A673 (cell line): ENCODE results near the gene ACP4. TPM values are rescaled to one million over a fixed set of nuclear protein-coding genes. Genes with fewer than 3 reads are reported as not detected.

Experiments
- BruUV-seq: library from RNA; stranded (reverse); fragments of 400-500 nt; replicated peaks from 2 replicates; lab custom pipeline; 2021; lab: Mats Ljungman, UMichigan
- CTCF ChIA-PET: fragments of 300-600 bp; sonication (Branson Sonifier 250); formaldehyde crosslinking; loops from one replicate; lab custom pipeline; 2022; ENCODE audit warnings: antibody characterized with exemption; lab: Charles Lee
- POLR2A ChIA-PET: fragments of 300-600 bp; sonication (Branson Sonifier 250); formaldehyde crosslinking; loops from one replicate; lab custom pipeline; 2022; ENCODE audit warnings: antibody characterized with exemption; ENCODE audit not compliant: low non-redundant PET; lab: Charles Lee
- DNase-seq: peaks from one replicate; pipeline ENCODE4 v3.0.0-alpha.2; 2015; ENCODE audit warnings: low spot score
- H3K27ac ChIP-seq: fragments of 200-600 bp; sonication (generic); 2 replicates; pipeline ENCODE4 v1.5.1; 2016; ENCODE audit warnings: mixed run types, low read depth, mild to moderate bottlenecking, mixed read lengths, antibody characterized with exemption, low read length; ENCODE audit not compliant: poor library complexity, severe bottlenecking
- H3K27me3 ChIP-seq: fragments of 200-600 bp; sonication (generic); replicated peaks from 2 replicates; pipeline ENCODE4 v1.6.1; 2017; ENCODE audit warnings: mixed run types, low read depth, mild to moderate bottlenecking, mixed read lengths, antibody characterized with exemption, low read length; ENCODE audit not compliant: insufficient read depth, poor library complexity
- H3K36me3 ChIP-seq: fragments of 200-600 bp; sonication (generic); 2 replicates; pipeline ENCODE4 v1.6.1; 2016; ENCODE audit warnings: mixed run types, mild to moderate bottlenecking, mixed read lengths, antibody characterized with exemption, low read length; ENCODE audit not compliant: insufficient read depth, poor library complexity, severe bottlenecking
- H3K4me1 ChIP-seq: fragments of 200-600 bp; sonication (generic); 2 replicates; pipeline ENCODE4 v1.6.1; 2017; ENCODE audit warnings: mixed run types, mild to moderate bottlenecking, mixed read lengths, antibody characterized with exemption, low read length; ENCODE audit not compliant: insufficient read depth, poor library complexity, severe bottlenecking
- H3K4me3 ChIP-seq: fragments of 200-600 bp; sonication (generic); 2 replicates; pipeline ENCODE4 v1.5.1; 2016; ENCODE audit warnings: low read depth, mixed run types, mild to moderate bottlenecking, mixed read lengths, low read length; ENCODE audit not compliant: poor library complexity, severe bottlenecking
- H3K9me3 ChIP-seq: fragments of 200-600 bp; sonication (generic); 2 replicates; pipeline ENCODE4 v1.6.1; 2016; ENCODE audit warnings: mixed run types, low read depth, mild to moderate bottlenecking, mixed read lengths, antibody characterized with exemption, low read length; ENCODE audit not compliant: poor library complexity, severe bottlenecking
- EZH2 ChIP-seq: fragments of 200-600 bp; sonication (generic); IDR thresholded peaks from 2 replicates; pipeline ENCODE4 v1.6.1; 2017; ENCODE audit warnings: borderline replicate concordance, low read depth, mild to moderate bottlenecking, mixed read lengths, antibody characterized with exemption, low read length; ENCODE audit not compliant: poor library complexity, severe bottlenecking
- intact Hi-C: fragments of 100-400 bp; cut with micrococcal nuclease; formaldehyde crosslinking; loops from one replicate; pipeline ENCODE4 v1.10.0; 2022; ENCODE audit not compliant: unreplicated experiment
- total RNA-seq: library from RNA; stranded (reverse); gene quantifications from 2 replicates; pipeline ENCODE4 v1.2.3, GENCODE V29; 2021
- TF ChIP-seq, protein P1 (sequence below): fragments of 300-800, 200-600 bp; sonication (generic); conservative IDR thresholded peaks from 2 replicates; pipeline ENCODE4 v1.5.1; 2017; ENCODE audit warnings: low read depth, mild to moderate bottlenecking, antibody characterized with exemption, low read length, moderate library complexity, mixed read lengths

ACP4 gene
- total RNA-seq, 1 experiment from 2014 or later: not detected

DNA sequence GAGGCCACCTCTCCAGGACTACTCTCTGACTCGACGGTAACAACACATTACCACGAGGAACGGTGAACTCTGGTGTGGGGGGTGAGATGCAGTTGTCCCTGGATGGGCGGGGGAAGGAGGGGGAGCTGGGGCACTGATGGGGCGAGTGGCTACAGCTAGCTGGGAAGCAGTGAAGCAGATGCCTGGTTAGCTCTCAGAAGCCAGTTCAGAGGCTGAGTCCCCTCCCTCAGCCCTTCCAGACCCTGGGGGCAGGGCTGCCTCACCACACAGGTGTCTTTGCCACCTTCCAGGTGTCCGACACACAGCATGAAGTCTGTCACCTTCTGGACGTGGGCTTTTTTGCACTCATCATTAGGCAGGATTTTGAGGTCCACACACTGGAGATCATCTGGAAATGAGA lies 29.4 kb downstream of the ACP4 start:
- H3K36me3 ChIP-seq: no peaks in the 10 kb centered on the region
- H3K4me3 ChIP-seq: no peak overlapping the region
- no peak for DNase-seq
- CTCF ChIA-PET: no interaction called here
- intact Hi-C loops: no loop called here
- H3K9me3 ChIP-seq: no peaks in the 10 kb centered on the region
- TF ChIP-seq, protein P1, sequence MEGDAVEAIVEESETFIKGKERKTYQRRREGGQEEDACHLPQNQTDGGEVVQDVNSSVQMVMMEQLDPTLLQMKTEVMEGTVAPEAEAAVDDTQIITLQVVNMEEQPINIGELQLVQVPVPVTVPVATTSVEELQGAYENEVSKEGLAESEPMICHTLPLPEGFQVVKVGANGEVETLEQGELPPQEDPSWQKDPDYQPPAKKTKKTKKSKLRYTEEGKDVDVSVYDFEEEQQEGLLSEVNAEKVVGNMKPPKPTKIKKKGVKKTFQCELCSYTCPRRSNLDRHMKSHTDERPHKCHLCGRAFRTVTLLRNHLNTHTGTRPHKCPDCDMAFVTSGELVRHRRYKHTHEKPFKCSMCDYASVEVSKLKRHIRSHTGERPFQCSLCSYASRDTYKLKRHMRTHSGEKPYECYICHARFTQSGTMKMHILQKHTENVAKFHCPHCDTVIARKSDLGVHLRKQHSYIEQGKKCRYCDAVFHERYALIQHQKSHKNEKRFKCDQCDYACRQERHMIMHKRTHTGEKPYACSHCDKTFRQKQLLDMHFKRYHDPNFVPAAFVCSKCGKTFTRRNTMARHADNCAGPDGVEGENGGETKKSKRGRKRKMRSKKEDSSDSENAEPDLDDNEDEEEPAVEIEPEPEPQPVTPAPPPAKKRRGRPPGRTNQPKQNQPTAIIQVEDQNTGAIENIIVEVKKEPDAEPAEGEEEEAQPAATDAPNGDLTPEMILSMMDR: no peak
- no peak for TF ChIP-seq EZH2
- POLR2A ChIA-PET: no interaction called here
- no peak overlapping the region for H3K27ac ChIP-seq
- peaks cover 7% of the 10 kb centered on the region for H3K27me3 ChIP-seq
- no TSS peak for BruUV-seq
- no peaks in the 10 kb centered on the region for H3K4me1 ChIP-seq

DNA sequence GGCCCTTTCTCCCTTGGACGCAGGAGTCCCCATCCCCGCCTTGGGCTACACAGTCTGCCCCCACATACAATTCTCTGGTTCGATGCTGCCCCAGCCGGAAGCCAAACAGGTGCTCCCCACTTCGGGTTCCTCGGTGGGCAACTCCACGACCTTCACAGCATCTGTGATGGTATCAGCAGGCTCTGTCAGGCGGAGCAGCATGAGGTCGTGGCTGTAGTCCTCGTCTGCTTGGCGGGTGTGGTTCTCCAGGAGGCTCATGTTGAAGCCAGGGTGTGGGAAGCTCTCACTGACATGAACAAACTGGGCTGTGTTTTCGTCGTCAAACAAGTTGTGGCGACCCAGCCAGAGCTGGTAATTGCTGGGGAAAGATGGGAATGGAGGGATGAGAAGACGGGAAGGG lies 29.9 kb downstream of the ACP4 start:
- Histone ChIP-seq H3K27ac (no peak overlapping the region), H3K4me3 (no peak overlapping the region), H3K9me3 (no peaks in the 10 kb centered on the region), H3K27me3 (peaks cover 7% of the 10 kb centered on the region), H3K4me1 (no peaks in the 10 kb centered on the region), H3K36me3 (no peaks in the 10 kb centered on the region)
- DNase-seq: no peak
- ChIA-PET CTCF (no interaction called here), POLR2A (no interaction called here)
- no peak for TF ChIP-seq EZH2
- TF ChIP-seq, protein P1: no peak
- intact Hi-C loops: no loop called here
- BruUV-seq: no TSS peak

DNA sequence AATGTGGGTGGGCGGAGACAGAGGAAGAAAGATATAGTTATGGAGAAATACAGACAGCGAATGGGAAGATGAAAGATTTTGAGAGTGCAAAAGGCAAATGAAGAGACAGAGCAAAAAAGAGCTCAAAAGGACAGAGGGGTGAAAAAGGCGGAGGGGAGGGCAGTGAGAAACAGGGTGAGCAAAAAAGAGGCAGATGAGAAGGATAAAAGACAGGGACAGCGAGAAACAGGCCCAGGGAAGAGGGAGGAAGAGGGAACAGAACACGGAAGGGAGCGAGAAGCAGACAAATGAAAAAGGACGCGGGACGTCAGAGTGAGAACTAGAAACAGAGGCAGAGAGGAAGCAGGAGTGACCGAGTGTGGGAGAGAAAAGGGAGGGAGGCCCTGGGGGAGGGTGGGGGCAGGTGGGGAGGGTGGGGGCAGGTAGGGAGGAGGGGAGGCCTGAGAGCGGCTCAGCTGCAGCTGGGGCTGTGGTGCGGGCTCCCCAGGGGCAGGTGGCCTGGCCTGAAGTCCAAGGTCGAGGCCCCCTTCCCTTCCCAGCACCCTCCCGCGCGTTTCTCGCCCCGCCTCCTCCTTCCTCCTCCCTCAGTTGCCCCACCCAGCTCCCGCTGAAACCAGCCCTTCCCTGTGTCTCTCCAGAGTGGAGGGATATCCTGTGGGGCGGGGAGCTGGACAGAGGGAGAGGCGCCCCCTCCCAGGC lies 30.5 kb downstream of the ACP4 start:
- no peak for TF ChIP-seq EZH2
- TF ChIP-seq, protein P1: no peak
- H3K9me3 ChIP-seq: no peaks in the 10 kb centered on the region
- H3K27me3 ChIP-seq: peaks cover 10% of the 10 kb centered on the region
- no peaks in the 10 kb centered on the region for H3K36me3 ChIP-seq
- BruUV-seq: no TSS peak
- H3K4me1 ChIP-seq: no peaks in the 10 kb centered on the region
- intact Hi-C loops: no loop called here
- ChIA-PET CTCF (no interaction called here), POLR2A (no interaction called here)
- no peak overlapping the region for H3K4me3 ChIP-seq
- no peak for DNase-seq
- no peak overlapping the region for H3K27ac ChIP-seq
